Urothelium cell line (cell line): ENCODE data around the gene EEA1.
A peak's percentile ranks its signal among the peaks of the same experiment; 100 is the strongest.
"Not testable (repeated sequence)": the region's sequence is repeated elsewhere in the genome, so short reads cannot be mapped to it uniquely, and the experiment has no call there.

Source experiments
- DNase-seq: peaks from one replicate; pipeline ENCODE4 v3.0.0; 2011; ENCODE audit warnings: low spot score, mixed read lengths
- FAIRE-seq: peaks from 2 replicates; lab custom pipeline; 2011; peaks lifted over from hg19 to GRCh38; lab: Jason Lieb, UNC

EEA1 gene

DNA sequence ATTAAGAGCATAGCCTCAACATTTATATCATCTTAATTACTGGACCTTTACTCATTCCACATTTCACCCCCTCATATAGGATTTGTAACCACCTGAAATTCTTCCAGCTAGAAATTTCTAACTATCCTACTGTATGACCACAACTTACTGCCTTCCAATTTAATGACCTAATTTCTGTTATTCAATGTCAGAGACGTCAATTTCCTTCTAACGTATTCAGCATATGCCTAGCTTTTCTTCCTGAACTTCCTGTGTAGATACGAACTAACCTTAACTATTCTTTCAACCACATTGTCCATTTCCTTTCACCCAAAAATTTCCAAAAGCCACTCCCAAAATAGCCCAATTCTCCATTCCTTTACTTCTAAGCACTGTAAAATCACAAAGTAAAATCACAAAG, 108.0 kb downstream of the EEA1 start:
- DNase-seq (no peak), FAIRE-seq (no peak)

DNA sequence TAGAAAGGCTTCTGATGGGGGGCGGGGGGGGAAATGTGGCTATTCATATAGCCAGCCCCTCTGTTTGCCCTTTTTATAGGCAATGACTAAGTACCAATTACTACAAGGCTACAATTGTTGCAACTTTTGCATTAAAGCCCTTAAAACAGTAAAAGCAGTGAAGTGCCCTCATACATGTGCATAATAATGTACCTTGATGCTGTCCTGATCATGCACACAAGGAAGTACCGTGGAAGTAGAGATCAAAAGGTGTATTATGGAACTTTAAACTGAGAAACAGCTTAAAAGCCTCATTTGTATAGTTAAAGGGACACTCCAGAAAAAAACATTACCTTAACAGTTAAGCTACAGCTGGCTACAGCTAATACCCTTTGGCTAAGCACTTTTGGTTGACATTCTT, 114.5 kb downstream of the EEA1 start:
- DNase-seq (no peak), FAIRE-seq (no peak)

DNA sequence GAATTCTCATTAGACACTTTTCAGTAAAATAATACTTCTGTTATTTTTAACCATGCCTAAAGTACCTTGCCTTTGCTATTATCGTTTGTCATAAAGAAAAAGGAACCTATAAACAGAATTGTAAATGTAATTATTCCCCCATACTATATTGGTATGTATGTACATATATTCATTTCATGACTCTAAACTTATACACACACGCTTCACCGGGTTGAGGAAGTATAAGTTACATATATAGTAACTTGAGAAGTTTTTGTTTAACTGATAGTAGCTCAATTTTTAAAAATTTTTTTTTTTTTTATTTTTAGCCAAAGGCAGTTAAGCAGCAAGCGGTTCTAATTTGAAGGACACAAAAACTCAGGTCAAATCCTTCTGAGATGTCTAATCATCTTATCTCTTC, 118.7 kb downstream of the EEA1 start:
- FAIRE-seq (no peak), DNase-seq (no peak)

DNA sequence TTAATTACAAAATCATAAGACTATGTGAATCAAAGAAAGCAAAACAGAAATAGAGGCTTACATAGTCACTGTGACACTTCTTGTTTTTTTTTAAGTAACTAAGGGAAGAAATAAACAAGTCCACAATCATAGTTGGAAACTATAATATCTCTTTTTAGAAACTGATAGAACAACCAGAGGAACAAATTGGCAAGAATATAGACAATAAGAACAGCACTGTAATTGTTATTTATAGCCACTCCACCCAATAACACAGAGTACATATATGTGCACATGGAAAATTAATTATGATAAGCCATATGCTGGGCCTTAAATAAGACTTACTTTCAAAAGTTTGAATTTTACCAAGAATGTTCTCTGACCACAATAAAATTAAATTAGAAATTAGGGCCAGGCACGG, 125.2 kb downstream of the EEA1 start:
- DNase-seq (no peak), FAIRE-seq (no peak)

DNA sequence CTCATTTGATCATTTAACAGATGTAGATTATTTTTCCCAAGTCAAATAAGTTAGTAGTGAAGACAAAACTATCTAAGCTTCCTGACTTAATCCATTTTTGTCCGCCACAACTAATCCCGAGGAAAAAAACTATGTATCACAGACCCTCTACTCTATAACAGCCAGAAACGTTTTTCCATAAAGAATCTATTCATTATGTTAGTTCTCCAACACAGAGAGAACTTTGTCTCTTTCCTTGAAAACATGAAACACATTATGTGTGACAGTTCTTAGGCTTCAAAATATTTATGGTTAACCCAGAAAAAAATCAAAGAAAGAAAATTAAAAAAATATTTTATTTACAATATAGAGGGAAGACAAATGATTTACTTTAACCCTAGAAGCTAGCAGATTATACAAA, 126.2 kb downstream of the EEA1 start:
- FAIRE-seq (no peak), DNase-seq (no peak)

DNA sequence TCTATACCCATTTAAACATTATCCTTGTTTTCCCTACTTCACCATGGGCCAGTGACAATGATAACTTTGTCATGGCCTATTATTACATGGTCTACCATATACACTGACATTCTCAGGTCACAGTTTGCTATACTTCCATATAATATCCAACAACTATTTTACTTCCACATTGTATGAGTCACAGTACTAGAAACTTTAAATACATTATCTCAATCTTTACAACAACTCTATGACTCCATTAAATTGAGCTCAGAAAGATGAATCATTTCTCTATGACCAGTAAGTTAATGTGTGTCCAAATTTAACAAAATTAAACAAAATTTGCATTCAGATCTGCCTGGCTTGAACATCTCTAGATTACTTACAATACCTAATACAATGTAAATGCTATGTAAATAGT, 132.4 kb downstream of the EEA1 start:
- DNase-seq (no peak), FAIRE-seq (no peak)

DNA sequence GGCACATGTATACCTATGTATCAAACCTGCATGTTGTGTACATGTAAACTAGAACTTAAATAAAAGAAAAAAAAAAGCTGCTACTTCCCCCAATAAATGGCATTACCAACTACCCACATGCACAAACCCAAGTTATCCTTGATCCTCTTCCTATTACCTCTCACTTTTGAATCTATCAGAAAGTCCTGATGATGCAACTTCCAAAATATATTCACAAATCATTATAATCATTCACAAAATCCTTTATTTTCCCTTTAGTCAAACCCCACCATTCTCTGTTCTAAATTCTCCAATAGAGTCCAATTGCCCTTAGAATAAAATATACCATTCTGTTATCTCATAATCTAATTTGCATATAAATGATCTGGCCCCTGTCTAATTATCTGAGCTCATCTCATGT, 134.3 kb downstream of the EEA1 start:
- FAIRE-seq (no peak), DNase-seq (no peak)

DNA sequence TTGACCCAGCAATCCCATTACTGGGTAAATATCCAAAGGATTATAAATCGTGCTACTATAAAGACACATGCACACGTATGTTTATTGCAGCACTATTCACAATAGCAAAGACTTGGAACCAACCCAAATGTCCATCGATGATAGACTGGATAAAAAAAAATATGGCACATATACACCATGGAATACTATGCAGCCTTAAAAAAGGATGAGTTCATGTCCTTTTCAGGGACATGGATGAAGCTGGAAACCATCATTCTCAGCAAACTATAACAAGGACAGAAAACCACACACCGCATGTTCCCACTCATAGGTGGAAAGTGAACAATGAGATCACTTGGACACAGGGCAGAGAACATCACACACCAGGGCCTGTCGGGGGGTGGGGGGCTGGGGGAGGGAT, 134.7 kb downstream of the EEA1 start:
- DNase-seq, FAIRE-seq: not testable (repeated sequence)

DNA sequence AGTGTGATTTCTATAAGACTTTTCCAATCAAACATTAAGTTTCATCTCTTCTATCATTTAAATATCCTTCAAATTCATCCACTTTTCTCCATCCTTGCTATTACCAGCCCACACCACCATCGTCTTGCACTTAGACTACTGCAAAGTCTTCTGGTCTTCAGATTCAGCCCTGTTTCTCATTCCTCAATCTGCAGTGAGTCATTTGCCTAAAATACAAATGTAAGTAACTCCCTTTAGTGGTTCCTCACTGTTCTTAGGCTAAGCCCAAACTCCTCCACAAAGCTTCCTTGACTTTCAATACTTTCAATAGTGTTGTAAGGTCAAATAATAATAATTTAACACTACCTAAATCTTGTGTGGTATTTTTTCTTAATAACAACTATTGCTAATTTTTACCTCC, 143.1 kb downstream of the EEA1 start:
- no peak for FAIRE-seq
- no peak for DNase-seq

DNA sequence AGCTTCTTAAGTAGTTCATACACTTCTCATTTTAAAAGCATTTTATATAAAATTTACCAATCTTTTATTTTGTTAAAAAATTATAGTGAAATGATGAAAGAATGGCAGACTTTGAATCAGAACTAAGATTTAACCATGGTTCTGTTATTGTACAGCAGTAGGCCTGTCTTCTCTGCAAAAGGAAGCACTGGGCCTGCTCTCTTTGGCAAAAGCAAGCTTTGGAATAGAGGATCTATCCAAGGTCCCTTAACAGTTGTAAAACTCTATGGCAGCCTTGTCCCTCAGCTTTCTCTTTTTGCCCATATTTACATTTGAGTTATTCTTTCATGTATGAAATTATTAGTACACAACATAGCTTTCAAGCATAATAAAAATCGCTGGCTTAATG, 143.5 kb downstream of the EEA1 start:
- no peak for FAIRE-seq

DNA sequence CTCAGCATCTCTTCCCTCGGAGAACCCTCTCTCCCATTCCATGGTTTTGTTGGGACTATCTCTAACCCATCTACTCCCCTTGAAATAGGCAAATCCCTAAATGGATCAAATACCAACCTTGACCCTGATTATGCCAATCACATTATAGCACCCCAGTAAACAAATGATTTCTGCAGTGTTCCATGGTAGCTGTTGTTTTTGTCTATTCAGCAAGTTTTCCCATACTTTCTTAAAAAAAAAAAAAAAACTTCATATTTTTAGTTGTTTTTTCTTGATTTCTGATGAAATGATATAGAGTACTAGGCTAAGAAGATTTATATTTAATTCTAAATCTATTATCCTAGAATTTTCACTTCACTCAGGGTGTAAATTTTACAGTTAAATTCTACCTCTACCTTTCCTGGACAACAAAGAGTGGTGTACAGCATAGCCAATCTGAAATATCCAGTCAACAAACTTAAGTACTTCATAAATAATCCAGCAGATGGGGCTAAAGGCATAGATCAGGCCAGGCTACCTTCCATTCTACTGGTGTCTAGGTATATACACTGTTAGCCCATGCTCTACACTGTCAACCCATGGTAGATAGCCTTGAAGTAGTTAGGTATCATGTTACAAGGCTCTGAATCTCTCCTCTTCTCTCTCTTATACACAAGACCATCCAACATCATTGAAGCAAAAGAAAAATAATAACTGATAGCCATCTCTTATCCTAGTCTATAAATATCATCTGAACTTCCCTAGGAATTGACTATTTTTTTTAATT, 144.1 kb downstream of the EEA1 start:
- DNase-seq (peak; percentile 48), FAIRE-seq (no peak)

More for the DNA sequence above, 143.5 kb downstream of the EEA1 start:
- DNase-seq: no peak

DNA sequence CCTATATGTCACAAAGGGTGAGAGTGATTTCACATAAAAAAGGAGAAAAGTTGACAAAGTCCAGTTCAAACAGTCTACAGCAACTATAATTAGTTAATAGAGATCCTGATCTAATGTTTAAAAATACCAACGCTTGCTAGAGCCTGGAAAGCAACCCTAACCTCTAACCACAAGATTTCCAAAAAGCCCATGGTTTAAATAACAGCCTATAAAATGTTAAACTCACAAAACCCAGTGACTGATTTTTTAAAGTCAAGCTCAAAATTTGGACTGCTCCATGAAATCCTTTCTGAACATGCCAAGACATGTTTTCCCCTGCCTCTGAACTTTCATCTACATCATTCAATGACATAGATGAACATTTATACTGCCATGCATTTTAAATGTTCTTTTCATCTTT, 144.7 kb downstream of the EEA1 start:
- FAIRE-seq (no peak), DNase-seq (no peak)

DNA sequence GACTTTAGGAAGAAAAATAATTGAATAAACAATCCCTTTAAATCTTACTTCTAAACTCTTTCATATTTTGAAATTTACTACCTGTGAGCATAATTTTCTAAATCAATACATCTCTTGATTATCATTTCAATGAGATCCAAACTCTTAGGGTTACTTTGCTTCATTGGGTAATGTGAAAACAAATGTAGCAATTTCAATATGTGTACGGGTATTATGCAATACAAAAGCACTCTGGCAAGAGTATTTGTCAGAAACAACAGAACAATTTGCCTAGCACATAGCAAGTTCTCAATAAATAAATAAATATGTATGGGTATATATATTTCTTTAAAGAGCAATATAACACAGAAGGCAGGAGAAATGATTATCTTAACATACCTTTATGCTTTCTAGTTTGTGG, 149.2 kb downstream of the EEA1 start:
- no peak for FAIRE-seq
- no peak for DNase-seq

DNA sequence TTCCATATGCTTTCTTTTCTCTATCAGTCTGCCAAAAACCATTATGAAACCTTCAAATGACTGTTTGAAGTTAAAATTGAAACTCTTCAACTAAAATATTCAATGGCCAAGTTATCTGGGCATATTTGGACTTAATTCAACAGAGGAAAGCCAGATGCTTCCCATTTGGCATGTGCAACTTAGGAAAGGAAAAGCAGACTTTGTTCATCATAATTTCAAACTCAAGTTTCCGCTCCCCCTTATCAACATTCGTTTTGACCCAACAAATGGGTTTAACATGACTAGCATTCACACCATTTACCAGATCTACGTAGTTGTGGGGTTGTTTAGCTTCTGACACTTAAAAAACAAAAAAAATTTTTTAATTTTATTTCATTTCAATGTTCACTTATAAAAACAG, 150.6 kb downstream of the EEA1 start:
- DNase-seq: no peak
- no peak for FAIRE-seq

DNA sequence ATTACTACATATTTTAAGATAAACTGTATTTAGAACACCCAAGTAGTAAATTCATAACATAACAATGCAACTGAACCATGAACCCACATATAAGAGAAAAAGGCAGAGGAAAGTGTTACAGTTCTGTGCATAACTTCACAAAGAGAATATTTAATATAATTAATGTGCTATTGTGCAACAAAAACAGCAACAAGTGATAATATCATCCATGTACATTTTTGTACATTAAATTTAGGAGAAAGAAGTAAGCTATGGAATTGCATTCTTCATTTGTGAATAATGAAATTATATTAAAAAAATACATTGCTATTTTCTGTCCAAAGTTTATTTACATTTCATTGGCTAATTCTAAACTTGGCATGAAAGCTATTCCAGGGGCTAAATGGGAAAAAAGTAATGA, 153.7 kb downstream of the EEA1 start:
- no peak for FAIRE-seq
- DNase-seq: no peak

DNA sequence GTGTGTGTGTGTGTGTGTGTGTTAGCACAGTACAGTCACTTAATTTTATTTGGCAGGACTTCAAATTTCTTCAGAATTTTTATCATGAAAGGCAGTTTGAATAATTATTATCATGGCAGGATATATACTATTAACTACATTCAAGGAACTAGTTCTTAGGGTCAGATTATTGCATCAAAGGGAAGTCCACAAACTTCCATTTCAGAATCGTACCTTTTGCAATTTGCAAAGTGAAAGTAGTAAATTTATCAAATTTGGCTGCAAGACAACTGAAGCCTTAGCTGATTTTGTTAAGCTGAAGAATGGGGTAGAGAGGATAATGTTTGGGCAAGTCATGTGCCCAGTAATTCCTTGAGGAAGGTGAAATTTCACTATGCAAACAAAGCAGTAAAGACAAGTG, 158.1 kb downstream of the EEA1 start:
- no peak for FAIRE-seq
- DNase-seq: no peak

DNA sequence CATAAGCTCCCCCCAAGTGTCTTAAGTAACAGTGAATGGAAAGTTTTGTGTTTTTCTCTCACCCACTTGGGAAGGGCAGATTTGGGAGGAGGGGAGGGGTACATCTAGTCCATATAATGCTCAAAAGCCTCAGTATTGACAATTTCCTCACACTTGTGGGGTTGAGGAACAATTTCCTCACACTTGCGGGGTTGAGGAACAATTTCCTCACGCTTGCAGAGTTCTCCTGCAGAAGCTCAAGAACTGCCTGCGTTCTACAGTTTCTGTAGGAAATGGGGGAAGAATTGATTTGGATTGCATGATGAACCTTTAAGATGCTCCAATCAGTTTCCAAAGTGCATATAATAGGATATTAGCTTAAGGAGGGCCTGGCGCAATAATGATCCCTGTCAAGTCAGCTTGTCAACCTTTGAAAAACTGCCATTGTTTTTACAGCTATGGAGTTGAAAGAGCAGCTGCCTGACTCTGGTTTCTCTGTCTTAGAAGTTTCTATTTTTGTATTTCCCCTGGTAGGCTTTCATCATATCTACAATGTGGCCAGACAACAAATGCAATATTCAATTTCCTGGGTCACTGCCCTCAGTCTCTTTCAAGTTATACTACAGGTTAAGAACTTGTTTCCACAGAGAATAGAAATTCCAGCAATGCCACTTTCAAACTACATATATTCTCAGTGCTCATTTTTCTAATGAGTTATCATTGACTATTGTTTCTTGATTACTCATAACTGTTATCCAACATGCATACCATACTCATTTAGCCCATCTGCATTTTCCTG, 159.8 kb downstream of the EEA1 start:
- no peak for DNase-seq
- FAIRE-seq: no peak

DNA sequence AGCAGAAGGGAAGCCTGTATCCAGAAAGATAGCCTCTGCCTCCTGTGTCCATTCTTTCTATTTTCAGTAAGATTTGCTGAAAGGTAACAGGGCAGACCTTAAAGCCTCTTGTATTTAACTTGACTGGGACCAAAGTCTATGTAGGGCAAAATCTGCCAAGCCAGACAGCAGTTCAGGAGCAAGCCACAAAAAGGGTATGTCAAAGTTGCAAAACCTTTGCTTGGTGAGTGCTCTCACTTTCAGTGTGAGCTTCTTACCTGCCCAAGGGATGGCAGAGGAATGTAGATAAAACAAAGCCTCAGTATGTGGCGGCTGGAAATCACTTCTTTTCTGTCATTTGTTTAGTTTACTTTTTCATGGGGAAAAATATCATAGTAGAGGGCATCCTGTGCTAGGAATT, 163.2 kb downstream of the EEA1 start:
- no peak for FAIRE-seq
- no peak for DNase-seq

DNA sequence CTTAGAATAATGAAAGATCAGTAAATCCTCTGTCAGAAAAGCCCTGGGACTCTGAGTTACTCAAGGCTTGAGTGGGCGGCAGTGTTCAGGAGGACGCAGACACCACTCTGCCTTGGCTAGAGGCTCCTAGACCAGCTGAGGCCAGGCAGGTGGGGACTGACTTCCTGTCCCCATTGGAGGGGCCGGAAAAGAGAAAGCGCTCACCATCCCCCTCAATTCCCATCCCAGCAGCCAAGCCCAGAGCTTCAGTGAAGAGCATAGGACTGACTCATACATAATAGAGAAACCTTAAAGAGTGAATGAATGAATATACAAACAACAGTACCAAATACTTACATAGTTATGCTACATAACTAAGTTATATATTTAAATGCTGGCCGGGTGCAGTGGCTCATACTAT, 164.3 kb downstream of the EEA1 start:
- FAIRE-seq: no peak
- DNase-seq: no peak

DNA sequence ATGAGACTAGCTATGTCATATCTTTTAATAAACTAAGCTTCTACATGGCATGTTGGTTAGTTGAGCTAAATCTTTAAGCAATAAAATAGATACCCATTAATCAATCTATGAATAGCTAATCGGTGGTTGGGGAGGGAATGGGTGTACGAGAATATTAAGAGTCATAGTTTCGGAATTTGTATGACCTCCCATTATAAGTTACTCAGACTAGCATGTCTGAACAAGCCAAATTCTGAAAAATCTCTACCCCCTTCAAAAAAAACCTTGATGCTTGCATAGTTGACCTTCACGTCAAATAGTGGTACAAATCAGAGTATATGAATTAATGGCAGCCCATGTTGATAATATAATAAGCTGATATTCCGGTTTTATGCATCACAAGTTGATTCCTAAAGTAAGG, 166.3 kb downstream of the EEA1 start:
- no peak for FAIRE-seq
- no peak for DNase-seq

DNA sequence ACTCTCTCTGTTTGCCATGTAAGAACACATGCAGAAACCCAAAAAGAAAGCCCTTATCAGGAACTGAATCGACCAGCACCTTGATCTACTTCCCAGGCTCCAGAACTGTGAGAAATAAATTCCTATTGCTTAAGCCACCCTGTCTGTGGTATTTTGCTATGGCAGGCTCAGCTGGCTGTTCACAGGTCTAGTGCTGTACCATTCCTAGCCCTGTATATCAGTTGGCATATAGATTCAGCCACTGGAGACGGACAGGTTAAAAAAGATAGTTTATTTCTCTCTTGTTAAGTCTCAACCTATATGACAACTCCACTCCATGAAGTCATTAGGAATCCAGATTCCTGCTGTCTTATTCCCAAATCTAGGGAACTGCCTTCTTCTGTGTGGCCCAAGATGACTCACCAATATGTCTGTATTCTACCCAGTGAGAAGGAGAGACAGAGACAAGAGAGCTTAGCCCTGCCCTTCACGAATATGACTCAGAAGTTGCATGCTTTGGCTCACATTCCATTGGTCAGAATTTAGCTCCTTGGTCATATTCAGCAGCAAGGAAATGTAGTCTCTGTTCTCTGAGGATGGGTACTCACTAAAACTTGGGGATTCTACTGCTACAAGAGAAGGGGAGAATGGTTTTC, 169.3 kb downstream of the EEA1 start:
- DNase-seq (peak; percentile 73), FAIRE-seq (no peak)

DNA sequence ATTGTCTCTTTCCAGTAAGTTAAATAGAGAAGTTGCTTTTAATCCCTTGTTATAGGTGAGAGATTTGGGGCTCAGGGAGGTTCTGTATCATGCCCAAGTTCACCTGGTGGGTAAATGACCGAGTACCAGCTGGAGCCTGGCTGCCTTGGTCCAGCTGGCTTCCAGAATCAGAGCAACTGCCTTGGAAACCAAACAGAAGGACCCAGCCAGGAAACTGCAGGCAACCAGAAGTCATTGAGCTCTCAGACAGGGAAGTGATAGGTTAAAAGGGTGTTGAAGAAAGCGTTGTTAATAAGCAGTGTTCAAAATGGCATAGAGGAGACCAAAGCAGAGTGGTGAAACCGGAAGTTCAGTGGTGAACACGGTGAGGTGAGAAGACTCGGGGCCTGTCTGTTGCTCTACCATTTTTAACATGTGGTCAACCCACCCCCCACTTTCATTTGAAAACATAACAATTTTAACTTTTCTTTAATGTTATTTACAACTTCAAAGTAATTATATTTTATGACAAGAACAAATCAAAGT, 171.4 kb downstream of the EEA1 start:
- no peak for FAIRE-seq
- no peak for DNase-seq
